Stimulated activated CD4-positive, alpha-beta T cell treated with anti-CD3 and anti-CD28 coated beads, Interleukin-1b, Interleukin-23, amount 100 ng/mL, for 1 hour (primary cell): ENCODE data around the gene DCBLD2.

Experiments
- DNase-seq, 2 donors: peaks; one replicate each; pipeline ENCODE4 v3.0.0-alpha.2; 2020; ENCODE audit warnings: low read depth in 2 of 2

Gene DCBLD2

DNA sequence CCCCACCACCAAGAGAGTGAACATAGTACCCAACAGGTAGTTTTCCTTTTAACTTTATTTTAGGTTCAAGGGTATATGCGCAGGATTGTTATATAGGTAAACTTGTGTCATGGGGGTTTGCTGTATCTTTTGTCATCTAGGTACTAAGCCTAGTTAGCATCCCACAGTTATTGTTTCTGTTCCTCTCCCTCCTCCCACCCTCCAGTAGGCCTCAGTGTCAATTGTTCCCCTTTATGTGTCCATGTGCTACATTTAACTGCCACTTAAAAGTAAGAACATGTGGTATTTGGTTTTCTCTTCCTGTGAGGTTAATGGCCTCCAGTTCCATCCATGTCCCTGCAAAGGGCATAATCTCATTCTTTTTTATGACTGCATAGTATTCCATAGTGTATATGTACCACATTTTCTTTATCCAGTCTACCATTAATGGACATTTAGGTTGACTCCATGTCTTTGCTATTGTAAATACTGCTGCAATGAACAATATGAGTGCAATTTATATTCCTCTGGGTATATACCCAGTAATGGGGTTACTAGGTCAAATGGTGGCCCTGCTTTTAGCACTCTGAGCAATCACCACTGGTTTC is 72.2 kb downstream of the DCBLD2 start:
- no peak for DNase-seq

DNA sequence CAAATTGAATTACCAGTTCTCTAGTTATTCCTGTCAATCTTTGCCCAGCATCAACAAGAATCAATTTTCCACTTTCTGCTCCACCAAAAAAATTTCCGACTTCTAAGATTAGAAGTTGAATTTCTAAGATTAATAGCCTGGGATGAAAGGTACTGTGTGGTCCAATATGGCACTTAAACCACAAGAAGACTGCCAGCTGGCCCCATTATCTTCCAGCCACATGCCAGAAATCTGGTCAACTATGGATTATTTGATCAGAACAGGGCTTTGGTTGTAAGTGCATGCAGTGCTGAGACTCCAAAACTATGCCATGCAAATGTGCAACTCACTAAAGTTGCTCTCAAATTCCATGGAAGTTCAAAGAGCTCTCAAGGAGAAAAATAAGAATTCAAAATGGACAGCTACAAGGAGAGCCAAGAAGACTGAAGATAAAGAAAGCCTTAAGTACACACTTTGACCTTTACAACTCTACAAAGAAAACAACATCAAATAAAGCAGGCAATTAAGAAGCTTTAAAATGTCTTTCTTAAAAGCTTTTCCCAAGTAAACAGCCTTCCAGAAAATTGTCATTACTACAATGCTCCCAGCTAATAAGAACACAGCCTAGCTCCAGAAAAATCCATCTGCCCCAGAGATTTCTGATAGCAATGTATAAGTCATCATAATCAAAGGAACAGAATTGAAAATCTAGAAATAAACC is 74.1 kb downstream of the DCBLD2 start:
- no peak for DNase-seq

DNA sequence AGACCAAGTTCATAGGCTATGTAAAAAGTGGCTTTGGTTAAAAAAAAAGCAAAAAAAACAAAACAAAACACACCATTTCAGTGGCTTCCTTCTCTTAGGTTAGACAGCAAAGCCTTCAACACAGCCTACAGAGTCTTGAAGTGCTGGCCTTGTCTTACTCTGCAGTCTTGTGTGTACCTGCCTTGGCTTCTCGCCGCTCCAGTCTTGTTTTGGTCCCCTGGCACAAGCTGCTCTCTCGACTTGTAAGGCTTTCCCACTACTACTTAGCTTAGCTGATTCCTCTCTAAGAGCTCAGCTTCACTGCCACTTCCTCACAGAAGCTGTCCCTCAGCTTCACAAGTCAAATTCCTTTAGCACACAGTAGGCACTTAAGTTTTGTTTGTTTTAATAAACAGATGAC is 75.4 kb downstream of the DCBLD2 start:
- no peak for DNase-seq

DNA sequence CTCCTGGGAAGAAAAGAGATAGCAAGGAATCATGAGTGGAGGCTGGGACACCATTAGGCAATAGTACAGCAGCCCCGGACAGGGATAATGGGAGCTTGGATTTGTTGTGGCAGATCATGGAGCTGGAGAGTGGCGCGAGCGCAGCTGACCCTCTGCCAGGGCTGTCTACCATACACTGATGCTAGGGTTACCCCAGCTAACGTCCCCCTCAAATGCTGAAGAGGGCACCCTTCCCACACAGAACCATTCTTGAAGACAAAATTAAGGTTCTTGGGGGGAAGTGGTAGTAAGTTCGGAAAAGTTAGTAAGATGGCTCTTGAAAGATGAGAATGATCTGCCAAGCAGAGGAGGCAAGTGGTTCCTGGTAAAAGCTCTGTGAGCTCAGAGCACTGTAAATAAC is 77.2 kb downstream of the DCBLD2 start:
- DNase-seq: no peak

DNA sequence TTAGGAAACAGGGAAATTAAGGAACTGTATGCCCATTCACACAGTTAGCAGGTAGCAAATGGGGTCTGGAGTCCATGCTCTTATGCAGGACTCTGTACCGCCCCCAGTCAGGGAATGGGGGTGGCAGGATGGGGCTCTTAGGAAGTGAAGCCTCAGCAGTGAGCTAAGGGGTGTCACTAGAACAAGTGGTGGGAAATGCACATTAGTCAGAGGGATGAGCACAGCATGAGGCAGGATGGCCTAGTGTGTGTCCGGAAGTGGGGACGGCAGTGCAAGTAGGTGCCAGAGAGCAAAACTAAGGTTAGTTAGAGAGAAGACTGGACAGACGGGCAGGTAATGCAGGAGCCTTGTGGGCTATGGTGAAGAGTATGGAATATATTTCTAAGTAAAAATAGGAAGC is 77.7 kb downstream of the DCBLD2 start:
- no peak for DNase-seq

DNA sequence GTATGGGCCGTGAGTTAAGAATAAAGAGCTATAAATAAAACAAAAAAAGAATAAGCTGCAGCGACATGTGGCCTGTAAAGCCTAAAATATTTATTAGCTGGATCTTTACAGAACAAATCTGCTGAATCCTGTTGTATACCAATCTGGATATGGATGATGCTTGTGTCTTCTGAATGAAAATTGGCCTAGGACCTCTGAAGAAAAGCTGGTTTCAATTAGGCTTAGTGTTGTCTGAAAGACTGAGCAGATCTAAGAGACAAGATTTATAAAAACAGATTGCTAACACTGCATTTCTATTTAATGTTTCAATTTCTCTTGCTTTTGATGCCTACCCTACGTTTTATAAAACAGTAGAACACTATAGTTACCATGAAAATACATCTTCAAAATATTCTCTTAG is 80.4 kb downstream of the DCBLD2 start:
- no peak for DNase-seq

DNA sequence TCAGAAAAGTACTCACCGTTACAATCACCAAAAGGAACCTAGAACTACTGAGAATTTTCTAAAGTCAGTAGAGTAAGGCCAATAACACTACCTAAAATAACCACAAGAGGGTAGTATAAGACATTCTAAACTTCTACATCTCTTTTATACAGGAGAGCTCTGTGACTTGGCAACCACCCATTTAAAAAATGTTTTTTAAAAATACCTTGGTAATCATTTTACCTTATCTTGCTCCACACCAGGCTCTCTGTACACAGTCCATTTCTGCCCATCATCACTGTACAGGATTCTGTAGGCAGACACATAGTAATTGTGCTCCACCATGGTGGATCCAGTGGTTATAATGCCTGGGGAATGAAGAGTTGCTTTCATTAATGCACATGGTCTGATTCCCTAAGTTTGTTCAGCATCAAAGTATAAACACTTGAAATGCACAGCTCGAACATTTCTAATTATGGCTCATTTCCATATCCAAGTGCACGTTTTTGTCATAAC is 83.9 kb downstream of the DCBLD2 start:
- no peak for DNase-seq

DNA sequence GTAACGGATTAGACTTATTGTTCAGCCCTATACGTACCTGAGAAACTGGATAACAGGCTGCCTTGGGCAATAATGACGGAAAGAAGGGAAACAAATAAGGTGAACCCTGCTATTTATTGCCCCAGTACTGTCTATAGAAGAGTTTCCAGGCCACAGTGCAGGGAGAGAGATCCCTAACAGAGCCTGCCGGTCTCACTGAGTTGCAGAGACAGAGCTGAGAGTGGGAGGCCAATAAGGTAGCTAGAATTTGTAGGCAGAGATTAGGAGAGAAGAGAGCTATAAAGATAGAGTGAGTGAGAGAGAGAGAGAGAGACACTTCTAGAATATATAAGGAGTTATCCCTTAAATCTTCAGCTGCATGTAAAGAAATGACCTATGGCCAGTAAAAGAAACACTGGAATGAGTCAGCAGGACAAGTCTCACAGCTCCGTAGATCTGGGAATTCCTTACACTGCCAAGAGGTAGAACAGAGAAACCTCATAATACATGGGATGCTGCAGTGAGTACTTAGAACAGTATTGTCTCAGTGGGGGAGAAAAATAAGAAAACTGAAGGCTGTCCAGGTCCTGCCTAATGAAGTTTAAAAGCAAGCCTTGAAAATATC is 86.6 kb downstream of the DCBLD2 start:
- DNase-seq: no peak

DNA sequence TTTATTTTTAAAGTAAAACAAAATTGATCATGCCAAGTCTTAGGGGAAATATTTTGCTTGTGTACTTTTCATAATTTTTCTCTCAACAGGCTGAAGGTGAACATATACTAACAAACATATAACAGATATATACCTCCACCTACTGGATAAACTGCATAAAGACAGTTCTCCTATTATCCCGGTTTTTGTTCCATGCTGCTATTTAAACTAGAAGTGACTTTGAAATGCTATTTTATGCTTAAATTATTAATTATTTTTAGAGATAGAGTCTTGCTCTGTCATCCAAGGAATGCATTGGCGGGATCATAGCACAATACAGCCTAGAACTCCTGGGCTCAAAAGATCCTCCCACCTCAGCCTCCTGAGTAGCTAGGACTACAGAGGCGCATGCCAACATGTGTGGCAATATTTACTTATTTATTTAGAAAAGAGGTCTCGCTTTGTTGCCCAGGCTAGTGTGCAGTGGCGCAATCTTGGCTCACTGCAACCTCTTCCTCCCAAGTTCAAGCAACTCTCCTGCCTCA is 88.6 kb downstream of the DCBLD2 start:
- no peak for DNase-seq

DNA sequence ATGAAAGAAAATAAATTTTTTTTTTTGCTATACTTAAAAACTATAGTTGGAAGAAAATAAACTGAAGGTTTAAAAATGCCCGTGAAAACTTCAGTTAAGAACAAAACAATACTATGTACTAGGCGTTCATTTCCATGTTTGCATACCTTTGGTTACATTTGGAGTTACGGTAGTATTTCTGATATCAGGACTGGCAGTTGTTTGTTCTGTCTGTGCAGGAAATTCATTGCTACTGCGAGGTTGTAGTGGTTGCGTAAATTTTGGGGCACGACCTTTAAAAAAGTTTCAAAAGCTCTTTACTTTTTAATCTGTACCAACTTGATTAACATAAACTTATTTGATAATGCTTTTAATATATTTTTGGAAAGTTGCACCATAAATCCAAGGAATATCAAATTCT is 90.4 kb downstream of the DCBLD2 start:
- DNase-seq: no peak

DNA sequence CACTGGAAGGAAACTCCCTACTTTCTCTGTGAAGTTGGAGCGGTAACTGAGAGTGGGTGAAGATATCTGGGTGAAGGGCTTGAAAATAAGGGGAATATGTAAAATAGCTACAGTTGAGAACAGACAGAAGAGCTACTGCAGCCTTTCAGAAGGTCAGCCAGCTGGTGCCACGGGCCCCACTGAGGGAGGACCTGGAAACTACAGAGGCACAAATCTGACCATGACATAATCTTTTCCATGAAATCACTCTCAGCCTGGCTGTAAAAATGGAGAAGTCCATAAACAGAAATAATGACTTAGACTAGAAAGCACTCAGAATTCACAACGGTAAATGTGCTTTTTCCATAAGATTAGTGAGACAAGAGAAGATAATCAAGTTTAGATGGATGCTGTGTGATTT is 91.9 kb downstream of the DCBLD2 start:
- DNase-seq: no peak

DNA sequence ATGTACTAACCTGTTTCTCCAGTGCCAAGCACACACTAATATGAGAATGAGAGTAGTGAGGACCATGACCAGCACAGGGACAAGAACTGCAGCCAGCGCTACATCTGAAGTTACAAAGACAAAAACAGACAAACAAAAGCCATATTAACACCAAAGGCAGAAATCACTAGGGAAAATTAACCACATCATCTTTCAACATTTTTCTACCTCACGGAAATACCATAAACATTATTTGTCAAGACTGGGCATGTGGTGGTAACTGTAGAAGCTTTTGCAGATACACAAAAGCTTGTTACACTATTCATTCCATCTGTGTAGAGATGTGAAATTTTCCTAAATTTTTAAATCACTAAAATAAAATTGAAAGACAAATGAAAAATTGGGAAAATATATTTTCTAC is 93.4 kb downstream of the DCBLD2 start:
- DNase-seq: no peak

DNA sequence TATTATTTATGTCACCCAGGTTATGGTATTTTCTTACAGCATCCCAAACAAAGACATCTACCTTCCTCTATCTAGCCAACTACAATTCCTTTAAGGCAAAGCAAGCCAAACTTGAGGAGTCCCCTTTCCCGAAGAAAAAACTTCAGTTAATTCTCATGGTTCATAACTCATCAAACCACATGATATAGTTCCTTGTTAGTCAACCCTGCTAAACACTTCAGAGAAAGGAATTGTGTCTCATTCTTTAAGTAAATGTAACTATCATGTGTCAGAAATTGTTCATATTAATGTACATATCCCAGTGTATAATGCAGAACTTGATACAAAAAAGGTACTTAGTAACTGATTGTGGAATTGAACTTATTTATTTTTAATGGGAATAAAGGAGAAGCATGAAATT is 93.9 kb downstream of the DCBLD2 start:
- no peak for DNase-seq

DNA sequence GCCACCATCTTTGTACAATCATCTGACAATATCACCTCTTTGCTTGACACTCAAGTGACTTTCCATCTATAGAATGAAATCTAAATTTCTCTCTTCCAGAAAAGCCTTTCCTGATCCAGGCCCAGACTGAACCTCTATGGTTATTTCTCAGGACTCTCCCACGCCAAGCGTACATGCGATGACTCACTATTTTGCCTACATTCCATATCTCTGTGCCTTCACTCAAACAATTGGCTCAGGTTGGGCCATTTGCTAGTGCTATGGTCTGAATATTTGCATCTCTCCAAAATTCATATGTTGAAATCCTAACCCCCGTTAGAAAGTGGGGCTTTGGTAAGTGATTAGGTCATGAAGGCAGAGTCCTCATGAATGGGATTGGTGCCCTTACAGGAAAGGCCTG is 94.5 kb downstream of the DCBLD2 start:
- no peak for DNase-seq

DNA sequence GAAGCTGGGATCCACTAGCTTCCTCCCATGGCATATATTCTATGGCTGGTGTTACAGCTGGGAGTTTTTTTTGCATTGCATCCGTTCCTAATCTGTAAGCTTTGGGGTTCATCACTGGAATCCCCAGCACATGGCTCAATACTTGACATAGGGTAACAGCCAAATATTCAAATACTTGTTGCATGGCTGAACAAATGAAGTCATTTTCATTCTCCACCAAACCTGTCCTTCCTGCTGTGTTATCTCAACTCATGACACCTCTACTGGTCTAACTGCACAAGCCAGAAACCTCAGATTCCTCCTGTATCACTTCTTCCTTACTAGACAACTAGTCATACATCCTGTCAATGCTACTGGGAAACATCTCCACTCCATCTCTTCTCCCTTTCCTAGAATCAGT is 95.0 kb downstream of the DCBLD2 start:
- no peak for DNase-seq

DNA sequence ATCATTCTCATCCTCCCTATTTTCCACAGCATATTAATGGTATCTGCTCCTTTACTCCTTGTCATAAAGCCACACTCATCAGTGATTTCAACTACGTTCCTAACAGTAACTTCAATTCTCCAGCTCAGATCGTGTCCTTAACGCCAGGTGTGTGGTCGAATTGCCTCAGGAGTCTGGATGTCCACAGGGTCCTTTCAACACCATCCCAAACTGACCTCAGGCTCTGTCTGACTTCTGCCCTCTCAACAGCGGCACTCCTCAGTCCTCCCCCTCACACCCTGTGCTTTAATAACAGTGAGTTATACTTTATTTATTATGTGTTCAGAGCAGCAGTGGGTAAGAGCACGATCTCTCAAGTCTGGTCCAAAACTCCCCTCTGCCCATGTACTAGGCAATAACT is 95.9 kb downstream of the DCBLD2 start:
- no peak for DNase-seq

DNA sequence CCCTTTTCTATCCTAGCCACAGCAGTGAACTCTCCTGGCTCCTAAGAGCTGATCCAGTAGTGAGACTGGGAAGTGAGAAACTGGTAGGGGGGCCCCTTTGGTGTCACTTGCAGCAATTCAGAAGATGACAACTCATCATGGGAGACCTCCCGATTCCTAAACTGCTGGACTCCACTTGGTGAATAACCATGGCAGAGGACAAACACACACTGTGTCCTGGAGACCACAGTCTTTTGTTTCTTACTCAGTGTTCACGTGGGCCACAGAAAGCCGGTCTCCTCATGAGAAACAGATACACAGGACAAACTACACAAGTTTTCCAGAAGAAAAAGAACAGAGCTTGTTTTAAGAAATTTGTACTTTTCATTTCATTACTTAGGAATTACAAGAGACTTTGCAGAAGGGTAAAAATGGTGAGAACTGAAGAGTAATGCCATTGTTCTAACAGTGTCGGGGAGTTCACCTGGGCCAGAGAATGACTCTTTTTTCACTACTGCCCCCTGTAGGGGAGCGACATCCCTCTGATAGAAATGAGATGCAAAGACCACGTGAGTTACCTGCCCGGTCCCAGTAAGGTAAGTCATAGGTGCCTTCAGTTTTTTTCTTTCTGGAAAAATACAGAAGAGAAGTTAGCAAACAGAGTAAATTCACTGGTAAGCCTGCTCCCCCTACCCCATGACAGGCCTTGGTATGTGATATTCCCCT is 100.3 kb downstream of the DCBLD2 start:
- no peak for DNase-seq

DNA sequence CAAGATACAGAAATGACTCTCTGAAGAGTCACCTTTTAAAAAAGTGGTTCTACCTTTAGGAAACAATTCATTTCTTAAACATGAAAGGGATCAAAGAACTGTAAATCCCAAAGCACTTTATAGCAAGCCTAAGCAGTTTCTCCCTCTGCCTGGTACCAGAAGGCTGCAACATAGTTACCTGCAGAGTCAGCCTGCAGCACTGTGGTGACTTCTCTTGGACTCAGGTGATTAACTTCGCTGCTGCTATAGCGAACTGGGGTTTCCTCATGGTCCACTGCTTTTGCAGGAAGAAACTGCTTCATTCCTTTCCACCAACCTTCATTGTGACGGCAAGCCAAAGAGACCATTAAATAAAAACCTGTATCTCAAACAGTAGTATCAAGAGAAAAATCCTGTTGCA is 101.1 kb downstream of the DCBLD2 start:
- no peak for DNase-seq

DNA sequence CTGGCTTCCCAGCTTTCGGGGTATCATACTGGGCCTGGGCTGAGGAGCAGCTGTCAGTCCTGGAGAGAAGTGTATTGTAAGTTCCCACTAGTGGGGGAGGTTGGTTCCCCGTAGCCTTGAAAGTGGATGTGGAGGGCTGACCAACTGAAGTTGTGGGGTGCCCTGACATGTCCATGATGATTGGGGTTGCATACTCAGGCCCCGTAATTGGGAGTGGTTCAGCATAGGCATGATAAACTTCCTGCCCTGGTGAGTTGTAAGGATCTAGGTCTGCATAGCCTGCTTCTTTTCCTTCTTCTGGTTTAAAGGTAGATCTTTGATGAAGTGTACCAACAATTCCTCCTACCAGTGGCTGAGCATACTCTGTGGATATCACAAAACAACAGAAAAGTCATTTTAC is 102.0 kb downstream of the DCBLD2 start:
- DNase-seq: no peak

DNA sequence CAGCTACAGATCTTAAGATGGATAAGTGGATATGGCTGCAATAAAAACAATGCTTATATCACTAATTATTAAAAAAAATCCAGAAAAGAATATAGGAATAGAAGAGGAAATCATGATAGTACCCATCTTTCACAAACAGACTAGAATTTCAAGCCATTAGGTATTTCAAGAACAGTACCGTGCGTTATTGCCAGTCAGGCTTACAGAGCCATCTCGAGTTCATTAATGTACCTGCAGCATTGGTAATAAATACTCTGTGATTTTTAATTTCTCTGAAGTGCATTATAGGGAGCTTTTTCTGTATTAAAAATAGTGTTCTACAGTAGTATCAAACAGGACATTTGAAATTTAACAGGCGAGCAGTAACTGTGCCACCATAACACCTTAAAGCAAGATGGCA is 102.7 kb downstream of the DCBLD2 start:
- no peak for DNase-seq

DNA sequence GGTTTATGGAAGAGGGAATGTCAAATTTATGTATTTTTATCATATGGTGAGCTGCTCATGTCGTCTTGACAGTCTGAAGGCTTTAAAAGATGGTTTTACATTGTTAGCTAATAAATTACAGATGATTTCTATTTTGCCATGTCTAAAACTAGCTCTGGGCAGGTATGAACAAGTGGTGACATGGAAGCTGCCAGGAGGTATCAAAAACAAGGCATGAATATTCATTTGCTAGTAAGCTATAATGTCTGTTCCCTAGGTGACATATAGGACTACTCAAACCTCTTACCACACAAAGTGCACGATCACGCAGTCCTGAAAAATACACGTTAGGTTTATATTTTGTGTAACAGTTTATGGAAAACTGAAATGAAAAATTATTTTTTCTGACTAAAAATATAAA is 103.6 kb downstream of the DCBLD2 start:
- no peak for DNase-seq

DNA sequence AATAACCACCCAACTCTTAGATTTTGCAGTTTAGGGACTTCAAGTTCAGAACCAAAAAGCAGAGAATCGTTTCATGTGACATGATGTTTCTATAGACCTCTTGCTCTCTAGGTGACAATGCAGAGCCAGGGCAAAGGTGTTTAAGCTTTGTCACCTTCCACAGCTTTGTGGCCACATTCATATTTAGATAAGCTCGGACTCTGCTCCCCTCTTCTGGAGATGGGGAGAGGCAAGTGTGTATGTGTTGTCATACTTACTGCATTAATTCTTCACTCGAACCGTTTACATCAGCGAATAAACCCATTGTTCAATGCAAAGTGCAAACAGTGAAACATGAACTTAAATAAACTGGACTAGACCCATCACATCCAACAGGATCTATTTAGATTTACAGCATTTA is 105.2 kb downstream of the DCBLD2 start:
- no peak for DNase-seq

DNA sequence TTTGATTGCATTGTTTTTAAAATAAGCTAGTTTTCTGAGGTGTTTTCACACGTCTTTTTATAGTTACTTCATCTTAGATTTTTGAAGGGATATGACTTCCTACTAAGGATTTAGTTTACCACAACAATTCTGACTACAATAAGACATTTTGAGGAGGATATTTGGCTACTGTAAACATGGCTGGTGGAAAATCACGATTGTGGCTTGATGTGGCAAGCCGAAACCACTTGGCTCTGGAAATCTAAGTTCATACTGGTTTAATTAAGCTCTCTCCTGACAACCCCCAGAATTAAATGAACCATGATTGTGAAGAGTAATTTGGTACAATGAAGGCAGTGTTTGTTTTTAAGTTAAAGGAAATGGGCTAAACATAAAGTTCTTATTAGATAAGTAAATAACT is 107.5 kb downstream of the DCBLD2 start:
- no peak for DNase-seq
